HG02840 (cell line): ENCODE results near the gene SLCO2B1.

Experiments used
- ATAC-seq: cut with Tn5 transposase; IDR thresholded peaks from one replicate; pipeline ENCODE4 v1.9.1; 2021; ENCODE audit warnings: mild to moderate bottlenecking, moderate library complexity, moderate number of reproducible peaks; ENCODE audit not compliant: unreplicated experiment, low FRiP score

The SLCO2B1 gene

GRCh38 chr11:75205564-75206020 is 54.7 kb downstream of the SLCO2B1 start:
- ATAC-seq = no peak

DNA sequence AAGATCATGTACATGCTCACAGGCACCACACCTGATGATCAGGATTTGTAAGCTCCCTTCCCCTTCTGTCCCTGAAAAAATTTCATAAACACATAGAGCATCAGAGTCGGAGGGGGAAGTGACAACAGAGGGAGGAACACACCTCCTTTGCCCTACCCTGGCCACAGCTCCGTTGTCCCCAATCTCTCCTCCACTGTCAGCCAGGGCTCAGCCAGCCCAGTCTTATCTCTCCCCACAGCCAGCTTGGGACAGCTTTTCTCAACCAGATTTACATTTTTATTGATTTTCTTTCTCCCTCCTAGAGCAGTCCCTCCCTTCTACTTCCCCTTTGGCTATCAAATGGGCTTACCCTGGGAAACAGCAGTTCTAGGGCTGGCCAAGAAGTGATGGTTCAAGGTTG is 57.5 kb downstream of the SLCO2B1 start:
- ATAC-seq = no peak

GRCh38 chr11:75212411-75212810 is 61.5 kb downstream of the SLCO2B1 start:
- no peak for ATAC-seq

- no peak for ATAC-seq
These were observed 63.5 kb downstream of the SLCO2B1 start for GRCh38 chr11:75214411-75214821.

GRCh38 chr11:75214843-75215242 is 63.9 kb downstream of the SLCO2B1 start:
- no peak for ATAC-seq

DNA sequence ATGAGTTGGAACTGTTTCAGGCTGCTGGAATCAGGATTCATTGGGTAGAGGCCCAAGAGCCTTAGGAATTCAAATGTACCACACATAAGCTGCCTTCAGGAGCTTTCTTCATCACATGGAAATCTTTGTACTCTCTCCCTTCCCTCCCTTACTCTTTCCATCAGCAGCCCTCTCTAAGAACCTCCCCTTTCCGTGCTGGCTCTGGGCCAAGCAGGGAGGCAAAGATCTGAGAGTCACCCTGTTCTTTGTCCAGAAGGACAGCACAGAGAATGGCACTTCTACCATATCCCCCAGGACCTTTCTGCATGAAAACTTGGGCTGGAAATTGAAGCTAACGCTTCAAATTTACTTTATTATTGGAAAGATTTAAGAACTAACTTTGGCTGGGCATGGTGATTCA is 69.0 kb downstream of the SLCO2B1 start:
- ATAC-seq = no peak

DNA sequence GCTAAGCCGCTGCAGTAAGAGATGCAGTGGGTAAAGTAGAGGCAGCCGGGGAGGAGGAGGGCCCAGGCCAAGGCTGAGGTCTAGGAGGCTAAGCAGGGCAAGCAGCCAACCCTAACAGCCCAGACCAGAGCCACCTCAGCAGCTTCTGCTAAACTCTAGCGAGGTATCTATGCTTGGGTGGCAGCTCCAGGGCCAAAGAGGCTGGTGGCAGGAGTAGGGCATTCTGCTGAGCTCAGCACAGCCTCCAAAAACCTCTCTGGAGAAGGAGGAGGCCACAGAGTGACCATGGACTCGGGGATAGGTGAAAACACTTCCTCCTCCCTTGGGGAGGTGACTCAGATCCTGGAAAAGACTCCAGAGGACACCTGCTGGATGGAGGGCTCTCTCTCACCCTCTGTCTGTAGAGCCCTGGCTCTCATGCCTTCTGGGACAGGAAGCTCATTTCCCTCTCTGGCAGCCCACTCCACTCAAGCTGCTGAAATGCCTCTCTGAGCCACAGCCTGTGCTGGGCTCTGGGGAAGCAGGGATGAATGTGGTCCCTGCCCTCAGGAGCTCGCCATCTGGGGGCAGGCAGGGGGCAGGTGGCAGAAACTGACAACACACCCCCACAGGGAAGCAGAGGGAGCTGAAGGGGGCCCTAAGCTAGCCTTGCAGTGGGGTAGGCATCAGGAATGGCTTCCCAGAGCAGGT is 73.2 kb downstream of the SLCO2B1 start:
- no peak for ATAC-seq

DNA sequence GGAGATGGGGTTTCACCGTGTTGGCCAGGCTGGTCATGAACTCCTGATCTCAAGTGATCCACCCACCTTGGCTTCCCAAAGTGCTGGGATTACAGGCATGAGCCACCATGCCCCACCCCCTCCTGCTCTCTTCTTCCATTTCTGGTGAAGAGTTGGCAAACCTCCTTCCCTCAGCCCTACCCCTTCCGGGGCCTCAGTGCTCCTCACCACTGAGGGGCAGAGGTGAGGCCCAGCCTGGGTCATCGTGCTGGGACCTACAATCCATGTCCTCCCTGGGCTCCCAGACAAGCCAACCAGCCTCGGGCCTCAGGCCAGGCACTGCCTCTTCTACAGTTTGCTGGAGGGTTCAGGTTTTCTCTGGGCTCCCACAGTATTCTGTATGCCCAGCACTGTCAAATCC is 74.9 kb downstream of the SLCO2B1 start:
- no peak for ATAC-seq

DNA sequence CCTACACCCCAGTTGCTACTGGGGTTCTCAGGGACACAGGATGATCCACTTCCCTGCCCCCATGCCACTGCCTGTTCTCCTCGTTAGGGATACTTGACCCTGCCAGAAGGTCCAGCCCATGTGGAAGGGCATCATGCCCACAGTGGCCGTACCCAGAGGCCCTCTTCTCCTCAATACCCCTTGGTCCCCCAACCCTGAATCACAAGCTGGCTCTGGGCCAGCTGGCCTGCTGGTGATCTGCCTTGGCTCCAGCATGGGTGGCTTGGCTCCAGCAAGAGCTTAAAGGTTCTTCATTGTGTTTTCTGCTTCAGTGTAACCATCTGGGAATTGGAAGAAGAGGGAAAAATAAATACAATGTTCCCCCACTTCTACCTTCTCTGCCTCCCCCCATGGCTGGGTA is 78.6 kb downstream of the SLCO2B1 start:
- no peak for ATAC-seq

DNA sequence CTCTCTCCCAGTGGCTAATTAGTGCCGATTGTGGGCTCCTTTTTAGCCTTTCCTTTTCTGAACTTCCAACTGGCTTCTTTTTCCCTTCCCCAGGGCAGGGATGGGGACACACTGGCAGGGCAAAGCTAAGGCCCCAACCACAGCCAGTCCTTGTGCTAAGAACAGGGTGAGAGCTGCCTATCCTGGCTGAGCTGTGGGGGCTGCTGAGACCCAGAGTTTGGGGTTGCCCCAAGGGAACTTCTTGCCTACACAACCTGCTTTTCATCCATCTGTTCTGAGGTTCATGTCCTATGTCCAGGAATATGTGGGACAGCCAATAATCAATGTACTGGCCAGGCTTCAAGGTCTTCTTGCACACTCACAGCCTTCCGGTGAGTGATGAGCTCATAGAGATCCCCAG is 79.7 kb downstream of the SLCO2B1 start:
- no peak for ATAC-seq

DNA sequence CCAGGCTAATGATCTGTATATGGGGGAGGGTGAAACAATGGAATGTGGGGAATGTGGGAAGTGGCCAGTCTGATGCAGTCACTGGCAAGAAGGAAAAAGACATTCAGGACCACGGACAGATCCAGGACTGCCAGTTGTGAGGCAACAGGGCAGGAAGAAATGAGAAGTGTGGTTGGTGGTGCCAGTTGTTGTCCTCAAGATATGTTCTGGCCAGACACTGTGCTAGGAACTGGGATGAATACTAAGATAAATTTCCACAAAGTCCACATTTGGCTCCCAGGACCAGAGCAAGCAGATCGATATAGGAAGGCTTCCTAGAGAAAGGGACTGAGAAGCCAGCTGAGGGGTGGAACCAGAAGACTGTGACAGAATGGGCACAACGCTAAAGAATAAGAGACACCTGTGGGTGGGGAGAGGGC is 82.9 kb downstream of the SLCO2B1 start:
- no peak for ATAC-seq

DNA sequence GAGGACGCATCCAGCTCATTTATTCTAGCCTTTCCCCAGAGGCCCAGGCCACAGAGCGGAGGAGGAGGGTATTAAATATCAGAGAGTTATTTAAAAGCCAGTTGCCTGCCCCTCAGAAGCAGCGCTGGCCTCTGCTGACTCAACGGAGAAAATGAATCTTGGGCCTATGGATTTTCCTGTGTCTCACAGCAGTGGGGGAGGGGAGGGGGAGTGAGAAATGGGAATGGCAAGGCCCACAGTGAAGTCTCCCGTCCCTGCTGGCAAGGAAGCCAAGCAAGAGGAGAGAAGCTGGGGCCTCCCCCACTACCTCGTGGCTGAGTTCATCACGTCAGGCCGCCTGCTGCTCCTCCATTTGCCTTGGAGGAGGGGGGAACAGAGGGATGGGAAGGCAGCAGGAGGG is 85.2 kb downstream of the SLCO2B1 start:
- ATAC-seq = no peak

DNA sequence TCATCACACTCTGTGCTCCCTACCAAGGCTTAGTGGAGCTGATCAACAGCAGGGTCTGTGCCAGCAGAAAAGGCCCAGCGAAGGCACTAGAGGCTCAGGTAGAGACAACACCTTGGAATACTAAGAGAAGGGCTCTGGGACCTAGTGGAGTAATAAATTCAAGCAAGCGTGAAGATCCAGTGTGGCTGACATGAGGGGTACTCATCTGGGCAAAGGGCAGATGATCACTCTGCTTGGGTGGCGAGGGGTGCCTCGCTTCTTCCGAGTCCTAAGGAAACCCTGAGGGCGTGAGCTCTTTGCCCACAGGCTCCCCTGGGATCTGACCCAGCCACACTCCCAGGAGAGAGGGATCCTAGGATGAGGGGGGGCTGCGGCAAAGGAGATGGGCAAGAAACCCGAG is 86.1 kb downstream of the SLCO2B1 start:
- no peak for ATAC-seq

DNA sequence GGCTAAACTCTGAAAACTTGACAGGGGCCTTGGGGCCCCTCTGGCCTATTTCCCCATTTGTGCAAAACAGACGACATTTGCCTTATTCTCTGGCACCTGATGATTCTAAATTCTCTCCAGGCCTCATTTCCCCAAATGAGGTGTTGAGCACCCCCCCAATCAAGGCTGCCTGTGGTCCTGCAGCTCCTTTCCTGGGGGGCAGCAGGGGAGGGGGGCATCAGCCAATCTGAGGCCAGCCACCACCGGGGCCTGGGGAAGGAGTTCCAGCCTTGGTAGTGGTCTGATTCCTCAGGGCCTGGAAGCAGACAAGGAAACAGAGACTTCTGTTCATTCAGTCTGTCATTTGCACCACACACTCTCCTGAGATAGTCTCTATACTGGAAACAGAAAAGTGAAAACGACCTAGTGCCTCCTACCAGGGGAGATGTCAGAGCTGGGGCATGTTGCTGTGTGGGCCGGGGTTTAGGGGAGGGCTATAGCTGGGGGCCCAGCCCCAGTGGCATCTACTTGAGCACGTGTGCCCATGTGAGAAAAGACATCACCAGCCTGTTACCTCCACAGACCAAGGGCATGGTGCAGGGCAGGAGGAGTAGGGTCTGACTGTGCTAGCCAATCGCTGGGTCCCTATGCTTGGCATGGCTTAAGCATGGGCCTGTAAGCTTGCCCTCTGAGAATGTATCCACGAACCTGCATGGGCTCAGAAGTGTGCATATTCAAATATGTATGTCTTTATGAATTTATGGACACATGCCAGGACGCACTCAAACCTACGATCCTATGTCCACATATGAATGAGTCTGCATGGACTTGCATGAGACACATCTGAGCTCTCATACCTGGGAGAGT is 87.9 kb downstream of the SLCO2B1 start:
- no peak for ATAC-seq

DNA sequence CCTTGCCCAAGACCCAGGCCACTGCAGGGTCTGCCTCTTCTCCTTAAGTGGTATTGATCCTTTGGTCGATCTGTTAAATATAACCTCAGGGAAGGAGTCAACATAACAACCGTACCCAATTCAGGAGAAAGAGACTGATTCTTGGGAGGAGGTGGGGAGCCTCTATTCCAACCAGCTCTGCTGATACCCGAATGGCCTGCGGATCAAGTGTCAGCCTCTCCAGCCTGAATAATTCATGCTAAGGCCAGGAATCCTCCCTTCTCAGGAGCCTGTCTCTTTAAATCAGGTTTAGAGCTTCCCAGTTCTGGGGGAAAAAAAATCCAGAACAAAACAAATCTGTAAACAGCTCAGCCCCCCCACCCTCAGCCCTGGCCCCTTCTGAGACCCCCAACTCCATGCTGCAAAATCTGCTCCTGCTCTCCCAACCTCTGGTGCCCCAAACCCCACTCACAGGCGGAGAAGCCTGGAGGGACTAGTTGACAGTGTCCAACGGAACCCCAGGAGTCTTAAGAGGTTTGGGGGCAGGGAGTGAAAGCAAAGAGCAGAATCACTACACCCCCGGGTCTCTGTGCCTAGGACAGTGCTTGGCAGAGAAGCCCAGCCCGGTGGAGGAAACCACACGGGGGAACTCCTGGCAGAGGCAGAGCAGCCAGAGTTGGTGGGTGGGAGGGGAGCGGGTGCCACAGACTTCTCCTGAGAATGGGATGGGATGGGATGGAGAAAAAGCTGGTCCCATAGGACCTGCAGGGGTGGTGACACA is 88.8 kb downstream of the SLCO2B1 start:
- ATAC-seq = no peak

- no peak for ATAC-seq
These were observed 89.6 kb downstream of the SLCO2B1 start, which contains the start of gene TPBGL for GRCh38 chr11:75240311-75241035. TPBGL (plus strand) TSS chr11:75240774; CDS start chr11:75241050, 276 bp downstream.

- peak; percentile 63 for ATAC-seq
These were observed 90.4 kb downstream of the SLCO2B1 start for GRCh38 chr11:75241036-75241905.

DNA sequence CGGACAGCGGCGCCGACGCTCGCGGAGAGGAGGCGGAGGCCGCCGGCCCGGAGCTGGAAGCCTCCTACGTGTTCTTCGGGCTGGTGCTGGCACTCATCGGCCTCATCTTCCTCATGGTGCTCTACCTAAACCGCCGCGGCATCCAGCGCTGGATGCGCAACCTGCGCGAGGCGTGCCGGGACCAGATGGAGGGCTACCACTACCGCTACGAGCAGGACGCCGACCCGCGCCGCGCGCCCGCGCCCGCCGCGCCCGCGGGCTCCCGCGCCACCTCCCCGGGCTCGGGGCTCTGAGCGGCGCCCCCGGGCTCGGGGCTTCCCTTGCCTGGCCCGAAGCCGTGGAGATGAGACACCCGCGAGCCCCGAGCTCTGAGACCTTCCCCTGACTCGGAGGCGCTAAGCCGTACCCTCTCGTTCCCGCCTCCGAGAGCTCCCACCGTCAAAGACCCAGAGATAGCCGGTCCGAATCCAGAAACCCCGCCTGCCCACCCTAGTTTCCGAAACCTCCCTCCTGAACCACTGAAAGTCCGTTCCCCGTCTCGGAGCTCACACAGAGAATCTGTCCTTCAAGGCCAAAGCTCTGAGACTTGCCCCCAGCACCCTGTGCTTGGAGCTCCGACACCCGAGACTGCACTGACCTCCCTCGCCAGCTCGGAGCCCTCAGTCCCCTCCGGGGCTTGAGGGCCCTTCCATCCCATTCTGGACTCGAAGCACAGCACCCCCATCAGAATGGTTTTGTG is 91.2 kb downstream of the SLCO2B1 start:
- peak; percentile 19 for ATAC-seq
